B cell (primary cell): ENCODE measurements around the gene DIP2B. TPM values are rescaled to one million over a fixed set of nuclear protein-coding genes. Genes with fewer than 3 reads are reported as not detected.

Experiments used
- ATAC-seq: fragments of 200-7000 bp; cut with Tn5 transposase; one replicate; pipeline ENCODE4 v1.10.0; 2021; ENCODE audit warnings: low read depth, mild to moderate bottlenecking, moderate number of reproducible peaks, moderate library complexity
- CTCF ChIA-PET: fragments of 350-600 bp; sonication (Branson Sonifier 250); formaldehyde crosslinking; loops from one replicate; lab custom pipeline; 2021; ENCODE audit warnings: antibody characterized with exemption, inconsistent platforms; lab: Charles Lee
- POLR2A ChIA-PET: fragments of 350-600 bp; sonication (Branson Sonifier 250); formaldehyde crosslinking; loops from one replicate; lab custom pipeline; 2021; ENCODE audit warnings: antibody characterized with exemption; lab: Charles Lee
- DNase-seq: peaks from one replicate; pipeline ENCODE4 v3.0.0; 2013
- H2AFZ ChIP-seq: 2 replicates; pipeline ENCODE4 v1.6.1; 2012; ENCODE audit warnings: mild to moderate bottlenecking, low read depth, low read length; ENCODE audit not compliant: insufficient read depth, poor library complexity, severe bottlenecking
- H3K27ac ChIP-seq, 2 donors: 1 replicate in 1 of 2; 2 replicates in 1 of 2; pipeline ENCODE4 v1.5.1; 2012 to 2013; ENCODE audit warnings: low read length in 2 of 2, mild to moderate bottlenecking in 2 of 2, moderate library complexity in 1 of 2
- H3K27me3 ChIP-seq, 4 experiments: fragments of 200-600 bp in 1 of 4; sonication (generic) in 1 of 4; replicated peaks in 1 of 4; 1 replicate in 2 of 4; 2 replicates in 2 of 4; pipeline versions ENCODE4 v1.6.1 to v1.7.0; 2013 to 2016; ENCODE audit warnings: low read length in 3 of 4, mild to moderate bottlenecking in 2 of 4, mixed read lengths in 1 of 4, moderate library complexity in 1 of 4; ENCODE audit not compliant: insufficient read depth in 4 of 4, control insufficient read depth in 3 of 4; ENCODE audit errors: control extremely low read depth in 1 of 4
- H3K36me3 ChIP-seq, 2 experiments: replicated peaks in 1 of 2; 1 replicate in 1 of 2; 2 replicates in 1 of 2; pipeline versions ENCODE4 v1.6.1 to v1.7.1; 2013; ENCODE audit warnings: low read length in 1 of 2; ENCODE audit not compliant: insufficient read depth in 2 of 2, control insufficient read depth in 1 of 2; ENCODE audit errors: control extremely low read depth in 1 of 2, extremely low read depth in 1 of 2
- H3K4me1 ChIP-seq, 2 donors: fragments of 200-600 bp in 1 of 2; sonication (generic) in 1 of 2; 1 replicate in 1 of 2; 2 replicates in 1 of 2; pipeline versions ENCODE4 v1.5.1 to v1.6.1; 2013 to 2017; ENCODE audit warnings: low read length in 2 of 2; ENCODE audit not compliant: control insufficient read depth in 2 of 2, insufficient read depth in 2 of 2
- H3K4me2 ChIP-seq: replicated peaks from 2 replicates; pipeline ENCODE3; 2012; ENCODE audit warnings: mild to moderate bottlenecking, low read depth, low read length; ENCODE audit not compliant: poor library complexity, severe bottlenecking
- H3K4me3 ChIP-seq, 5 experiments: fragments of 200-600 bp in 1 of 5; sonication (generic) in 1 of 5; 1 replicate in 3 of 5; 2 replicates in 2 of 5; pipeline versions ENCODE4 v1.5.1 to v1.7.0; 2011 to 2016; ENCODE audit warnings: low read length in 4 of 5, mild to moderate bottlenecking in 4 of 5, low read depth in 2 of 5, control low read depth in 1 of 5, moderate library complexity in 1 of 5; ENCODE audit not compliant: insufficient read depth in 1 of 5; ENCODE audit errors: control extremely low read depth in 1 of 5, extremely low read depth in 1 of 5
- H3K79me2 ChIP-seq: fragments of 200-600 bp; sonication (generic); one replicate; pipeline ENCODE4 v1.6.0; 2016; ENCODE audit warnings: low read length; ENCODE audit not compliant: control insufficient read depth, insufficient read depth
- H3K9ac ChIP-seq: fragments of 200-600 bp; sonication (generic); 2 replicates; pipeline ENCODE4 v1.6.1; 2017; ENCODE audit warnings: mild to moderate bottlenecking, low read length, moderate library complexity
- H3K9me3 ChIP-seq, 3 donors: one replicate each; pipeline versions ENCODE4 v1.6.1 to v1.7.1; 2013; ENCODE audit warnings: low read length in 2 of 3; ENCODE audit not compliant: control insufficient read depth in 2 of 3, insufficient read depth in 1 of 3; ENCODE audit errors: control extremely low read depth in 1 of 3
- H4K20me1 ChIP-seq: 2 replicates; pipeline ENCODE4 v1.6.0; 2012; ENCODE audit warnings: mild to moderate bottlenecking, low read length; ENCODE audit not compliant: insufficient read depth, control insufficient read depth, poor library complexity, severe bottlenecking
- H3K27ac Mint-ChIP-seq: one replicate; pipeline ENCODE4 v1.8.0; 2021; ENCODE audit warnings: mixed read lengths
- H3K27me3 Mint-ChIP-seq: one replicate; pipeline ENCODE4 v1.8.0; 2021; ENCODE audit warnings: mixed read lengths
- H3K4me1 Mint-ChIP-seq: one replicate; pipeline ENCODE4 v1.8.0; 2021; ENCODE audit warnings: mixed read lengths
- H3K4me3 Mint-ChIP-seq: one replicate; pipeline ENCODE4 v1.8.0; 2021; ENCODE audit warnings: mixed read lengths
- H3K9me3 Mint-ChIP-seq: one replicate; pipeline ENCODE4 v1.8.0; 2022; ENCODE audit warnings: mixed read lengths; ENCODE audit not compliant: insufficient read depth
- EZH2 ChIP-seq: IDR thresholded peaks from 2 replicates; pipeline ENCODE4 v1.6.1; 2012; ENCODE audit warnings: borderline replicate concordance, low read depth, mild to moderate bottlenecking, moderate library complexity, low read length; ENCODE audit not compliant: insufficient read depth, poor library complexity, severe bottlenecking
- WGBS: methylation state at CpG from one replicate; pipeline ENCODE4 v1.1.5; 2013; ENCODE audit warnings: missing lambda C conversion rate; ENCODE audit not compliant: insufficient coverage; 5-methylcytosine and 5-hydroxymethylcytosine counted together
- intact Hi-C: fragments of 100-400 bp; cut with micrococcal nuclease; formaldehyde crosslinking; loops from one replicate; pipeline ENCODE4 v1.10.0; 2022
- polyA plus RNA-seq: library from polyadenylated mRNA; depleted of rRNA; stranded (reverse); fragments of >200 nt; gene quantifications from 2 replicates; pipeline ENCODE4 v1.2.3, GENCODE V29; 2012
- total RNA-seq, 2 donors: library from RNA; stranded (reverse); fragments of 120-200 nt in 1 of 2; gene quantifications; 1 replicate in 1 of 2; 2 replicates in 1 of 2; pipeline versions ENCODE4 v1.2.3 to v1.2.4, GENCODE V29; 2013 to 2022
- TF ChIP-seq, protein P1 (sequence below): fragments of 200-600 bp; IDR thresholded peaks from one replicate; pipeline ENCODE4 v1.8.0; 2022; ENCODE audit warnings: antibody characterized with exemption, mild to moderate bottlenecking

DIP2B gene
- total and polyA plus RNA-seq, 2 donors (not counting 1 experiment from before 2014, with no cell fraction given): 16.4 to 38.8 TPM

- Mint-ChIP-seq H3K4me1 (peaks cover 26% of the 10 kb centered on the region), H3K9me3 (no peaks in the 10 kb centered on the region), H3K27me3 (no peaks in the 10 kb centered on the region), H3K4me3 (no peak overlapping the region), H3K27ac (no peak overlapping the region)
- peaks cover 92% of the 10 kb centered on the region for H3K79me2 ChIP-seq
- DNase-seq (no peak), ATAC-seq (no peak)
- intact Hi-C loops: no loop called here
- no peak overlapping the region for H3K27ac ChIP-seq
- POLR2A ChIA-PET: no interaction called here
- H3K27me3 ChIP-seq: no peaks in the 10 kb centered on the region
- TF ChIP-seq EZH2: no peak
- TF ChIP-seq, protein P1, sequence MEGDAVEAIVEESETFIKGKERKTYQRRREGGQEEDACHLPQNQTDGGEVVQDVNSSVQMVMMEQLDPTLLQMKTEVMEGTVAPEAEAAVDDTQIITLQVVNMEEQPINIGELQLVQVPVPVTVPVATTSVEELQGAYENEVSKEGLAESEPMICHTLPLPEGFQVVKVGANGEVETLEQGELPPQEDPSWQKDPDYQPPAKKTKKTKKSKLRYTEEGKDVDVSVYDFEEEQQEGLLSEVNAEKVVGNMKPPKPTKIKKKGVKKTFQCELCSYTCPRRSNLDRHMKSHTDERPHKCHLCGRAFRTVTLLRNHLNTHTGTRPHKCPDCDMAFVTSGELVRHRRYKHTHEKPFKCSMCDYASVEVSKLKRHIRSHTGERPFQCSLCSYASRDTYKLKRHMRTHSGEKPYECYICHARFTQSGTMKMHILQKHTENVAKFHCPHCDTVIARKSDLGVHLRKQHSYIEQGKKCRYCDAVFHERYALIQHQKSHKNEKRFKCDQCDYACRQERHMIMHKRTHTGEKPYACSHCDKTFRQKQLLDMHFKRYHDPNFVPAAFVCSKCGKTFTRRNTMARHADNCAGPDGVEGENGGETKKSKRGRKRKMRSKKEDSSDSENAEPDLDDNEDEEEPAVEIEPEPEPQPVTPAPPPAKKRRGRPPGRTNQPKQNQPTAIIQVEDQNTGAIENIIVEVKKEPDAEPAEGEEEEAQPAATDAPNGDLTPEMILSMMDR: no peak
- H3K4me3 ChIP-seq: no peak overlapping the region
- no peak overlapping the region for H3K4me2 ChIP-seq
- WGBS: 91% methylated on average over 6 of the region's 10 CpGs
- H4K20me1 ChIP-seq: peaks cover 76% of the 10 kb centered on the region
- H3K9me3 ChIP-seq: no peaks in the 10 kb centered on the region
- H3K9ac ChIP-seq: no peak overlapping the region
- no peak overlapping the region for H2AFZ ChIP-seq
- peaks cover 4 to 9% of the 10 kb centered on the region in 2 experiments for H3K36me3 ChIP-seq
- CTCF ChIA-PET: interaction anchor here (0.7 to 1.7 kb wide), 4 partner anchors 10 to 77 kb away, joined by 3 to 6 read pairs (median 3); no protein-coding TSS in a partner anchor
- peaks cover 17 to 24% of the 10 kb centered on the region in 2 donors for H3K4me1 ChIP-seq
Observed at GRCh38 chr12:50581226-50582184, 76.7 kb downstream of the DIP2B start.

DNA sequence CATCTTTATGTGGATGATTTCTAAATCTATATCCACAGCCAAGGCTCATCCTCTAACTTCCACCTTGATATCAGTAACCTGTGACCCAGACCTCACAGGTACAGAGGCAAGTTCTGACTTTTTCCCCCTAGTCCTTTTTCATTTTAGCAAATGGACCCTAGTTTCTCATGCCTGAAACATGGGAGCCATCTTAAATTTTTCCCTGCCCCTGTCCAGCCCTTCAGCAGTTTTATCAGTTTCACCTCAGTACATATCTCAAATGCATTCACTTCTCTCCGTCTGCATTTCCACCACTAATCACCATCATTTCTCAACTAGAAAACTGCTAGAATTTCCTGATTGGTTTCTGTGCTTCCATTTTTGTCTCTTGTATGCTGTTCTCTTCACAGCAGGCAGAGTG, 79.3 kb downstream of the DIP2B start:
- Histone ChIP-seq H3K9ac (no peak overlapping the region), H3K36me3 (peaks cover 4 to 9% of the 10 kb centered on the region in 2 experiments), H4K20me1 (peaks cover 77% of the 10 kb centered on the region), H3K4me3 (no peak overlapping the region), H3K4me2 (no peak overlapping the region), H2AFZ (no peak overlapping the region), H3K9me3 (no peaks in the 10 kb centered on the region), H3K27ac (no peak overlapping the region), H3K27me3 (no peaks in the 10 kb centered on the region), H3K79me2 (peaks cover 94% of the 10 kb centered on the region), H3K4me1 (peaks cover 17 to 24% of the 10 kb centered on the region in 2 donors)
- Mint-ChIP-seq H3K4me1 (peaks cover 29% of the 10 kb centered on the region), H3K9me3 (no peaks in the 10 kb centered on the region), H3K27ac (no peak overlapping the region), H3K27me3 (no peaks in the 10 kb centered on the region), H3K4me3 (no peak overlapping the region)
- POLR2A ChIA-PET: no interaction called here
- no CpG with 5 or more reads among the region's 1 CpG for WGBS
- DNase-seq (no peak), ATAC-seq (no peak)
- CTCF ChIA-PET: no interaction called here
- TF ChIP-seq, protein P1: no peak
- TF ChIP-seq EZH2: no peak
- intact Hi-C loops: no loop called here
